ENCODE measurements around the gene ACADVL.

DNA sequence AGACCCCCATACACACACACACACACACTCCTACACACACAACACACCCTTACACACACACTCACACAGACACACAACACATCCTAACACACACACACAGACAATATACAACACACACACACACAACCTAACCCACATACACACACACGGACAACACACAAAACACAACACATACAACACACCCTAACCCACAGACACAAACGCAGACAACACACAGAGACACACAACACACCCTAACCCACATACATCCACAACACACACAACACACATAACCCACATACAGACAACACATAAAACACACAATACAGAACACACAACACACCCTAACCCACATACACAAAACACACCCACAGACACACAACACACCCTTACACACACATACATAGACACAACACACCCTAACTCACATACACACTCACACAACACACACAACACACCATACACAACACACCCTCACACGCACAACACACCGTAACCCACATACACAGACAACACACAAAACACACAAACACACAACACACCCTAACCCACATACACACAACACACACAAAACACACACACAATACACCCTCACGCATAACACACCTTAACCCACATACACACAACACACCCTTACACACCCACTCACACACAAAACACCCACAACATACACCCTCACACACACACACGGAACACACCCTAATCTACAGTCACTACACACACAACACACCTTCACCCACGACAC lies 45.0 kb upstream of the ACADVL start:
- TF ChIP-seq POLR2A (IDR thresholded peaks at IDR 0.05; ENCODE audit: low read depth) (no peak), CTCF (IDR thresholded peaks at IDR 0.05) (no peak), POLR2AphosphoS5 (IDR thresholded peaks at IDR 0.05) (no peak), EP300 (IDR thresholded peaks at IDR 0.05) (no peak)

Measured in esophagus muscularis mucosa (tissue), 4 donors.